HAP-1 (cell line): ENCODE data around the gene GLB1L3.

Experiments used
- DNase-seq, 2 experiments: peaks; one replicate each; pipeline ENCODE4 v3.0.0-alpha.2; 2016 to 2020; ENCODE audit warnings: low spot score in 2 of 2
- H3K27me3 ChIP-seq: fragments of 250-450 bp; sonication (Bioruptor Pico); 2 replicates; pipeline ENCODE4 v1.5.1; 2020; ENCODE audit warnings: low read depth, mild to moderate bottlenecking, moderate library complexity
- H3K36me3 ChIP-seq: fragments of 250-450 bp; sonication (Bioruptor Pico); replicated peaks from 2 replicates; pipeline ENCODE4 v1.5.1; 2020; ENCODE audit warnings: mild to moderate bottlenecking
- H3K4me1 ChIP-seq: fragments of 250-450 bp; sonication (Bioruptor Pico); 2 replicates; pipeline ENCODE4 v1.5.1; 2020; ENCODE audit warnings: mild to moderate bottlenecking
- H3K4me3 ChIP-seq: fragments of 250-450 bp; sonication (Bioruptor Pico); 2 replicates; pipeline ENCODE4 v1.5.1; 2020; ENCODE audit warnings: mild to moderate bottlenecking, moderate library complexity
- H3K9me3 ChIP-seq: fragments of 250-450 bp; sonication (Bioruptor Pico); 2 replicates; pipeline ENCODE4 v1.5.1; 2020; ENCODE audit warnings: mild to moderate bottlenecking, moderate library complexity
- in situ Hi-C: fragments of 300-500 bp; cut with MboI; formaldehyde crosslinking; loops from 3 replicates; pipeline ENCODE4 v1.14.3; 2020; ENCODE audit warnings: low sequenced_read_pairs, inconsistent platforms, mixed read lengths

Gene GLB1L3

DNA sequence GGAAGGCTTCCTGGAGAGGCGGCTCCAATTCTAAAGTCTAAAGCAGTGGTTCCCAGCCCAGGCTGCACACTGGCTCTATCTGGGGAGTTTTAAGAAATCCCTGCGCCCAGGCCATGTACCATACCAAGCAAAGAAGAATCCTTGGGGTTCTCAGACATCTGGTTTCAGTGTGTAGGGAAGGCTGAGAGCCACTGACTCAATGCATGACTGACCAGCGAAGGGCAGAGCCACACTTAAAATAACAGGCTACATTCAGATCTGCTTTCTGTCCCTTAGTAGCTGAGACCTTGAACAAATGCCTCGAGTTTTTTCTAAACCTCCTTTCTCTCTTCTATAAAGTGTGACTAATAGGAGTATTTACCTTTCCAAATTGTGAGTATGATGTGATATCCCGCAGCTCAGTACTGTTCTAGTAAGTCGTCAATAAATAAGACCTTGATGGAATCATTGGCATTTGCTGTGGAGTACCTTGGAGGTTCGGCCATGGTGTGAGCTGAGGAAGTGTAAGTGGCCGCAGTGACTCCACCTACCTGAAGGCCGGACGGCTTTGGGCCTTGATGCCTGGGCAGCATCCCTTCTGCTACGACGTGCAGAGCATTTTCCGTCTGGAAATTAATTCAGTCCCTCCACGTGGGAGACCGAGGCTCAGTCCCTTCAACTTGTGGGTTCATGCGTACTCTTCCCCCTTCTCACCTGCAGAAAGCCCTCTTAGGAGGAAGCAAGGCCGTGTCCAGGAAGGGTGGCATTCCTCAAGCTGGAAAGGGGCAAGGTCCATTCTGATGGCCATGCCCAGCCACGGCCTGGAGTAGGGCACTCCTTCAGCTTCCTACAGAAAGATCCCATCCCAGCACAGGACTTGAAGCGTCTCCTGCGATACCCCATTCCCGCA, 80.7 kb downstream of the GLB1L3 start:
- Histone ChIP-seq H3K4me1 (no peaks in the 10 kb centered on the region; the same call in 1 of the 2 replicates), H3K36me3 (no peaks in the 10 kb centered on the region; the same call in 1 of the 2 replicates), H3K4me3 (no peak overlapping the region), H3K9me3 (no peaks in the 10 kb centered on the region), H3K27me3 (no peaks in the 10 kb centered on the region)
- in situ Hi-C loops = no loop called here
- no peak for DNase-seq

GRCh38 chr11:134357545-134357839, 81.3 kb downstream of the GLB1L3 start:
- no peaks in the 10 kb centered on the region for H3K9me3 ChIP-seq
- H3K27me3 ChIP-seq = no peaks in the 10 kb centered on the region
- no peaks in the 10 kb centered on the region; the same call in 1 of the 2 replicates for H3K36me3 ChIP-seq
- DNase-seq = no peak
- in situ Hi-C loops = no loop called here
- H3K4me1 ChIP-seq = no peaks in the 10 kb centered on the region; the same call in 1 of the 2 replicates
- H3K4me3 ChIP-seq = no peak overlapping the region

GRCh38 chr11:134358165-134358855, 82.1 kb downstream of the GLB1L3 start:
- Histone ChIP-seq H3K9me3 (no peaks in the 10 kb centered on the region), H3K4me1 (no peaks in the 10 kb centered on the region; the same call in 1 of the 2 replicates), H3K27me3 (no peaks in the 10 kb centered on the region), H3K36me3 (no peaks in the 10 kb centered on the region; the same call in 1 of the 2 replicates), H3K4me3 (no peak overlapping the region)
- in situ Hi-C loops = no loop called here
- no peak for DNase-seq

DNA sequence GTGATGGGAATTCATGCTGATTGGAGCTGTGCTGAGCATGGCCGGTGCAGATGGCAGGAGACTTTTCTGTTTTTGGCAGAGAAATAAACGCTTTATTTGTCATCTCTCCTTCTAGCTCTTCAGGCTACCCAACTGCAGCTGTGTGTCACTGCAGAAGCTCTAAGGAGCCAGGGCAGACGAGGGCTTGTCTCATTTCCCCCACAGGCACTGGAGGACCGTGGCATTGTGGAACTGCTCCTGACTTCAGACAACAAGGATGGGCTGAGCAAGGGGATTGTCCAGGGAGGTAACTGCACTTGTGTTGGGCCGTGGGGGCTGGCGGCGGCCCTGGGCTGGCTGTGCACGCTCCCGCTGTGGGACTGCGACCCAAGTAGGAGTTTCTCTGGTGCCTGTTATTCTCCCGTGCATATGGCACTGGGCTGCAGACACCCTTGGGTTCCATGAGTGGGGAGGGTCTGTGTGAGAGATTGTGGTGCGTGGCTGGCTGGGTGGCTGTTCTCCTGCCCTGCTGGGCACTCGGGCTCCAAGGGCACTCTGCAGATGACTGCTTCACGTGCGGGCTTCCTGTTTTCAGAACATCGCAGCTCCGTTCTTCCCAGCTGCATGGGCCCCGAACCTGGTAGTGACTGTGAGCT, 82.8 kb downstream of the GLB1L3 start:
- in situ Hi-C loops = no loop called here
- no peak overlapping the region for H3K4me3 ChIP-seq
- no peak for DNase-seq
- no peaks in the 10 kb centered on the region; the same call in 1 of the 2 replicates for H3K4me1 ChIP-seq
- no peaks in the 10 kb centered on the region for H3K9me3 ChIP-seq
- H3K36me3 ChIP-seq = no peaks in the 10 kb centered on the region; the same call in 1 of the 2 replicates
- no peaks in the 10 kb centered on the region for H3K27me3 ChIP-seq

DNA sequence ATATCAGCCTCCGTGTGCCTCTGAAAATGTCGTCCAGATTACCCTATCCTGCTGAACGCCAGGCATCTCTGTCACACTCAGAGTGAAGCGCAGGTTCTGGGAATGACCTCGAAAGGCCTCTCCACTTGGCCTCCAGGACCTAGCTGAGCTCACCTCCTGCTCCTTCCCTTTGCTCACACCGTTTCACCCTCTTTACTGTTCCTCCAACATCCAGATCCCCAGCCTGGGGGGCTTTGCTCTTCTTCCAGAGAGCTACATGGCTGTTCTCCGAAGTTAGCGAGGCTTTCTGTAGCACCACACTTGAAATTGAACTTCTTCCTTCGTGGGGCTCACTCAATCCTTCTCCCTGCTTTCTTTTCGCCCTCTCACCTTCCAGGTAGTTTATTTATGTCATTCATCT, 83.5 kb downstream of the GLB1L3 start:
- Histone ChIP-seq H3K27me3 (no peaks in the 10 kb centered on the region), H3K4me1 (no peaks in the 10 kb centered on the region; the same call in 1 of the 2 replicates), H3K9me3 (no peaks in the 10 kb centered on the region), H3K36me3 (no peaks in the 10 kb centered on the region; the same call in 1 of the 2 replicates), H3K4me3 (no peak overlapping the region)
- DNase-seq = no peak
- in situ Hi-C loops = no loop called here

DNA sequence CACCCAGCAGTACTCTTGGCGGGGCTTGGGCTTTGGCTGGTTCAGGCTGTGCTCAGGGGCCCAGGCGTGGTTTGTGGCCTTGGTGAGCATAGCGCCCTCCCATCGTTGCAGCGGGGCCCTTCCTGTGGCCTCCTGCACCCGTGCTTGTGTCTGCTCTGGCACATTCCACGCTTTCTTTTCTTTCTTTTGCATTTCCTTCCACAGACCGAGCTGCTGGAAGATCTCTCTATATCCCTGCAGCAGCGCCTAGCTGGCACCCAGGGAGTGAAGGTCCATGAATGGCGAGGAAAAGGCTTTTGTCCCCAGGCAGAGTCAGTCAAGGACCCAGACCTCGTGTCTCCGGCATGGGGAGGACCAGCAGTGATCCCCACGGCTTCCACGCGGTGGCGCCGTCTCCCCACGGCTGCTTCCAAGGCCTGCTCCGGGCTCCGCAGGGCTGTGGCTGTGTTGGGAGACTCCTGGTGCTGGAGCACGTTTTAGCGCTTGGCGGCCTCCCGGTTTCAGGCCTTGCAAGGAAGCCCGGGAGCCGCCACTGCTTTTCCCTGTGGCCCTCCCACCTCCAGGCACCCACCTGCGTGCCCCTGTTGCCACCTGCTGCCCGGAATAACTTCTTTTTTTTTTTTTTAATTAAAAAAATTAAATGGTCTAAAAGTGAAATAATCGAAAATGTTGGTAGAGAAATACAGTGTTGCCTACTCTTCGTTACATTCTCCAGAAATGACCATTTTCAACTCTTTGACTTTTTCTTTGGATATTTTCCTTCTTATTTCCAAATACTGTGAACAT, 84.1 kb downstream of the GLB1L3 start:
- Histone ChIP-seq H3K4me3 (no peak overlapping the region), H3K36me3 (no peaks in the 10 kb centered on the region; the same call in 1 of the 2 replicates), H3K4me1 (no peaks in the 10 kb centered on the region; the same call in 1 of the 2 replicates), H3K27me3 (no peaks in the 10 kb centered on the region), H3K9me3 (no peaks in the 10 kb centered on the region)
- DNase-seq = peak; percentile 75 to 93
- in situ Hi-C loops = no loop called here

GRCh38 chr11:134361661-134362060, 85.5 kb downstream of the GLB1L3 start:
- no peaks in the 10 kb centered on the region for H3K9me3 ChIP-seq
- H3K4me3 ChIP-seq = no peak overlapping the region
- no peaks in the 10 kb centered on the region; the same call in 1 of the 2 replicates for H3K4me1 ChIP-seq
- DNase-seq = no peak
- H3K27me3 ChIP-seq = no peaks in the 10 kb centered on the region
- H3K36me3 ChIP-seq = no peaks in the 10 kb centered on the region; the same call in 1 of the 2 replicates
- in situ Hi-C loops = no loop called here

GRCh38 chr11:134362192-134362901, 86.2 kb downstream of the GLB1L3 start:
- H3K36me3 ChIP-seq = no peaks in the 10 kb centered on the region; the same call in 1 of the 2 replicates
- no peak overlapping the region for H3K4me3 ChIP-seq
- H3K4me1 ChIP-seq = no peaks in the 10 kb centered on the region; the same call in 1 of the 2 replicates
- no peaks in the 10 kb centered on the region for H3K27me3 ChIP-seq
- DNase-seq = no peak
- H3K9me3 ChIP-seq = no peaks in the 10 kb centered on the region
- in situ Hi-C loops = no loop called here

- DNase-seq = no peak
- in situ Hi-C loops = no loop called here
- no peak overlapping the region for H3K4me3 ChIP-seq
- H3K36me3 ChIP-seq = no peaks in the 10 kb centered on the region; the same call in 1 of the 2 replicates
- no peaks in the 10 kb centered on the region for H3K9me3 ChIP-seq
- no peaks in the 10 kb centered on the region for H3K27me3 ChIP-seq
- H3K4me1 ChIP-seq = no peaks in the 10 kb centered on the region; the same call in 1 of the 2 replicates
Measured at GRCh38 chr11:134363161-134363560, 87.0 kb downstream of the GLB1L3 start.

- no peaks in the 10 kb centered on the region for H3K27me3 ChIP-seq
- no peaks in the 10 kb centered on the region; the same call in 1 of the 2 replicates for H3K4me1 ChIP-seq
- in situ Hi-C loops = no loop called here
- H3K36me3 ChIP-seq = no peaks in the 10 kb centered on the region; the same call in 1 of the 2 replicates
- H3K9me3 ChIP-seq = no peaks in the 10 kb centered on the region
- DNase-seq = no peak
- no peak overlapping the region for H3K4me3 ChIP-seq
Measured at GRCh38 chr11:134363592-134363991, 87.4 kb downstream of the GLB1L3 start.

GRCh38 chr11:134364261-134364660, 88.1 kb downstream of the GLB1L3 start:
- no peak for DNase-seq
- Histone ChIP-seq H3K4me3 (no peak overlapping the region), H3K4me1 (no peaks in the 10 kb centered on the region; the same call in 1 of the 2 replicates), H3K27me3 (no peaks in the 10 kb centered on the region), H3K36me3 (no peaks in the 10 kb centered on the region; the same call in 1 of the 2 replicates), H3K9me3 (no peaks in the 10 kb centered on the region)
- in situ Hi-C loops = no loop called here

- H3K27me3 ChIP-seq = no peaks in the 10 kb centered on the region
- no peaks in the 10 kb centered on the region for H3K9me3 ChIP-seq
- no peaks in the 10 kb centered on the region; the same call in 1 of the 2 replicates for H3K36me3 ChIP-seq
- in situ Hi-C loops = no loop called here
- no peak for DNase-seq
- H3K4me3 ChIP-seq = no peak overlapping the region
- H3K4me1 ChIP-seq = no peaks in the 10 kb centered on the region; the same call in 1 of the 2 replicates
Measured at GRCh38 chr11:134365011-134365925, 89.1 kb downstream of the GLB1L3 start.
